HG03064 (cell line): ENCODE measurements around the gene SEMA3C.

ENCODE experiments used
- ATAC-seq: cut with Tn5 transposase; IDR thresholded peaks from one replicate; pipeline ENCODE4 v1.9.1; 2021; ENCODE audit warnings: low read depth; ENCODE audit not compliant: unreplicated experiment

Gene SEMA3C

GRCh38 chr7:80760292-80760691 lies 158.6 kb downstream of the SEMA3C start:
- ATAC-seq = no peak

- ATAC-seq = no peak
Observed at GRCh38 chr7:80752954-80753690, 165.7 kb downstream of the SEMA3C start.

GRCh38 chr7:80749270-80749669 lies 169.6 kb downstream of the SEMA3C start:
- no peak for ATAC-seq

GRCh38 chr7:80748363-80749042 lies 170.3 kb downstream of the SEMA3C start:
- ATAC-seq = no peak

GRCh38 chr7:80740778-80741545 lies 177.9 kb downstream of the SEMA3C start:
- no peak for ATAC-seq

GRCh38 chr7:80736371-80737125 lies 182.3 kb downstream of the SEMA3C start:
- ATAC-seq = no peak

- ATAC-seq = no peak
Observed at GRCh38 chr7:80735330-80735729, 183.5 kb downstream of the SEMA3C start.

GRCh38 chr7:80734011-80734410 lies 184.8 kb downstream of the SEMA3C start:
- ATAC-seq = no peak

- no peak for ATAC-seq
Observed at GRCh38 chr7:80733333-80733915, 185.4 kb downstream of the SEMA3C start.

- no peak for ATAC-seq
Observed at GRCh38 chr7:80732630-80733029, 186.2 kb downstream of the SEMA3C start.

GRCh38 chr7:80731281-80731680 lies 187.6 kb downstream of the SEMA3C start:
- no peak for ATAC-seq

- no peak for ATAC-seq
Observed at GRCh38 chr7:80729591-80730320, 189.1 kb downstream of the SEMA3C start.

- no peak for ATAC-seq
Observed at GRCh38 chr7:80726666-80727065, 192.2 kb downstream of the SEMA3C start.

- no peak for ATAC-seq
Observed at GRCh38 chr7:80725181-80725611, 193.7 kb downstream of the SEMA3C start.

GRCh38 chr7:80724249-80724871 lies 194.5 kb downstream of the SEMA3C start:
- ATAC-seq = no peak

GRCh38 chr7:80722616-80723195 lies 196.1 kb downstream of the SEMA3C start:
- ATAC-seq = no peak

GRCh38 chr7:80721883-80722615 lies 196.8 kb downstream of the SEMA3C start:
- no peak for ATAC-seq

- ATAC-seq = no peak
Observed at GRCh38 chr7:80720146-80720545, 198.7 kb downstream of the SEMA3C start.
